GM12878 (cell line): ENCODE data around the gene CHL1. TPM values are rescaled to one million over a fixed set of nuclear protein-coding genes. Genes with fewer than 3 reads are reported as not detected.

Experiments used
- ATAC-seq: fragments of 200-7000 bp; cut with Tn5 transposase; 3 replicates; pipeline ENCODE4 v1.9.1; 2020; ENCODE audit warnings: mild to moderate bottlenecking, moderate library complexity
- BruUV-seq: library from RNA; stranded (reverse); fragments of 400-500 nt; replicated peaks from 2 replicates; lab custom pipeline; 2021; lab: Mats Ljungman, UMichigan
- CTCF ChIA-PET: fragments of 300-600 bp; sonication (Branson Sonifier 250); formaldehyde crosslinking; extraction: SDS; loops from one replicate; lab custom pipeline; 2021; ENCODE audit warnings: inconsistent platforms; lab: Yijun Ruan, JAX
- POLR2A ChIA-PET: fragments of 350-600 bp; formaldehyde crosslinking; extraction: SDS; loops from one replicate; lab custom pipeline; 2021; ENCODE audit warnings: inconsistent platforms; lab: Charles Lee
- RAD21 ChIA-PET: fragments of 300-600 bp; sonication (Branson Sonifier 250); formaldehyde crosslinking; loops from one replicate; lab custom pipeline; 2023; ENCODE audit warnings: antibody characterized with exemption; ENCODE audit not compliant: unreplicated experiment; lab: Charles Lee
- SMC1A ChIA-PET: fragments of 300-600 bp; sonication (Branson Sonifier 250); formaldehyde crosslinking; loops from one replicate; lab custom pipeline; 2023; ENCODE audit not compliant: unreplicated experiment, uncharacterized antibody; lab: Charles Lee
- DNase-seq: peaks from one replicate; pipeline ENCODE4 v3.0.0-alpha.2; 2011; ENCODE audit warnings: low read depth, low spot score
- FAIRE-seq: peaks from 3 replicates; lab custom pipeline; 2011; peaks lifted over from hg19 to GRCh38; lab: Jason Lieb, UNC
- H2AFZ ChIP-seq: 2 replicates; pipeline ENCODE4 v1.6.0; 2011; ENCODE audit warnings: low read depth, low read length, control low read depth; ENCODE audit not compliant: control insufficient read depth
- H3K27ac ChIP-seq: 2 replicates; pipeline ENCODE4 v1.5.1; 2011; ENCODE audit warnings: control low read depth; ENCODE audit not compliant: control insufficient read depth, insufficient read depth
- H3K27me3 ChIP-seq, 2 experiments: replicated peaks in 1 of 2; 2 replicates each; pipeline versions ENCODE4 v1.6.0 to v1.6.1; 2011; ENCODE audit warnings: low read length in 1 of 2; ENCODE audit not compliant: control insufficient read depth in 2 of 2, insufficient read depth in 2 of 2
- H3K36me3 ChIP-seq, 2 experiments: 2 replicates each; pipeline ENCODE4 v1.5.1; 2011; ENCODE audit warnings: low read length in 1 of 2; ENCODE audit not compliant: control insufficient read depth in 2 of 2, insufficient read depth in 2 of 2
- H3K4me1 ChIP-seq: 2 replicates; pipeline ENCODE4 v1.6.1; 2011; ENCODE audit warnings: mild to moderate bottlenecking, low read length, moderate library complexity, mixed read lengths; ENCODE audit not compliant: control insufficient read depth, insufficient read depth
- H3K4me2 ChIP-seq: 2 replicates; pipeline ENCODE4 v1.6.0; 2011; ENCODE audit warnings: control low read depth; ENCODE audit not compliant: control insufficient read depth, insufficient read depth
- H3K4me3 ChIP-seq: fragments of 200-600 bp; sonication (generic); 2 replicates; pipeline ENCODE4 v1.5.1; 2016
- H3K79me2 ChIP-seq: 2 replicates; pipeline ENCODE4 v1.6.0; 2011; ENCODE audit warnings: low read length; ENCODE audit not compliant: control insufficient read depth, insufficient read depth
- H3K9ac ChIP-seq: 2 replicates; pipeline ENCODE4 v1.8.0; 2011; ENCODE audit warnings: low read length, control low read depth, mixed read lengths; ENCODE audit not compliant: control insufficient read depth, insufficient read depth
- H3K9me3 ChIP-seq: replicated peaks from 3 replicates; pipeline ENCODE4 v1.5.1; 2011; ENCODE audit warnings: mild to moderate bottlenecking, low read length; ENCODE audit not compliant: control insufficient read depth, insufficient read depth
- H4K20me1 ChIP-seq: 2 replicates; pipeline ENCODE4 v1.6.0; 2011; ENCODE audit not compliant: control insufficient read depth, insufficient read depth
- CUX1 ChIP-seq: IDR thresholded peaks from 2 replicates; pipeline ENCODE4 v1.6.1; 2012; ENCODE audit warnings: improper control_type of control experiment, low read depth, low read length; ENCODE audit not compliant: insufficient replicate concordance
- EED ChIP-seq: sonication (generic); IDR thresholded peaks from 2 replicates; pipeline ENCODE4 v1.6.1; 2016; ENCODE audit warnings: antibody characterized with exemption, low read depth
- ETV6 ChIP-seq, 2 experiments: fragments of 450-650 bp in 1 of 2; IDR thresholded peaks in 1 of 2; conservative IDR thresholded peaks in 1 of 2; 2 replicates each; pipeline ENCODE4 v1.6.1; 2014; ENCODE audit warnings: antibody characterized with exemption in 1 of 2, borderline replicate concordance in 1 of 2, low read depth in 1 of 2, mild to moderate bottlenecking in 1 of 2, moderate library complexity in 1 of 2
- EZH2 ChIP-seq: IDR thresholded peaks from 2 replicates; pipeline ENCODE4 v1.6.1; 2012; ENCODE audit warnings: low read depth, mild to moderate bottlenecking, control low read depth, inconsistent platforms, low read length, borderline replicate concordance; ENCODE audit not compliant: control insufficient read depth
- HCFC1 ChIP-seq: fragments of 150-350 bp; IDR thresholded peaks from 2 replicates; pipeline ENCODE4 v1.6.1; 2014; ENCODE audit warnings: low read length
- MTA2 ChIP-seq: fragments of 450-650 bp; IDR thresholded peaks from 2 replicates; pipeline ENCODE4 v1.6.1; 2016; ENCODE audit warnings: low read depth, mild to moderate bottlenecking, moderate library complexity
- MTA3 ChIP-seq: IDR thresholded peaks from 2 replicates; pipeline ENCODE4 v1.6.1; 2012; ENCODE audit warnings: low read length, inconsistent platforms, borderline replicate concordance
- MYB ChIP-seq: fragments of 150-350 bp; IDR thresholded peaks from 2 replicates; pipeline ENCODE4 v1.6.1; 2014; ENCODE audit warnings: mild to moderate bottlenecking, low read depth, low read length, borderline replicate concordance
- NFIC ChIP-seq: IDR thresholded peaks from 2 replicates; pipeline ENCODE4 v1.6.1; 2012; ENCODE audit warnings: low read depth, mild to moderate bottlenecking, inconsistent platforms, low read length, moderate library complexity
- SIX5 ChIP-seq: IDR thresholded peaks from 2 replicates; pipeline ENCODE4 v1.6.1; 2011; ENCODE audit warnings: mild to moderate bottlenecking, low read depth, low read length, moderate library complexity; ENCODE audit not compliant: severe bottlenecking
- STAT1 ChIP-seq: fragments of 450-650 bp; conservative IDR thresholded peaks from 2 replicates; pipeline ENCODE4 v1.6.1; 2014; ENCODE audit warnings: antibody characterized with exemption, mild to moderate bottlenecking
- WGBS: methylation state at CpG from one replicate; pipeline ENCODE4 v1.1.6; 2016; ENCODE audit warnings: low lambda C conversion rate; ENCODE audit not compliant: insufficient replicate concordance, insufficient coverage; ENCODE audit errors: missing lambda C conversion rate; 5-methylcytosine and 5-hydroxymethylcytosine counted together
- in situ Hi-C: fragments of 300-500 bp; cut with MboI; formaldehyde crosslinking; loops from 9 replicates; pipeline ENCODE4 v1.14.3; 2018; ENCODE audit warnings: mixed read lengths
- intact Hi-C: fragments of 100-400 bp; cut with micrococcal nuclease; formaldehyde crosslinking; loops from one replicate; pipeline ENCODE4 v1.14.2; 2022; ENCODE audit not compliant: unreplicated experiment
- polyA plus RNA-seq, 11 experiments: library from polyadenylated mRNA; depleted of rRNA in 4 of 11; unstranded in 6 of 11; stranded (reverse) in 5 of 11; fragments of >200 nt; fragmentation: Nextera tagmentation in 4 of 11; fragmentation: Illumina TruSeq in 1 of 11; extraction: Ambion mirVana in 4 of 11; extraction: Trizol in 1 of 11; gene quantifications; 1 replicate in 1 of 11; 2 replicates in 10 of 11; pipeline versions ENCODE4 v1.2.1 to v1.2.3, GENCODE V29; 2011 to 2016; ENCODE audit warnings: inconsistent platforms in 2 of 11, missing spikeins in 2 of 11, low read depth in 1 of 11
- total RNA-seq, 4 experiments: library from RNA; depleted of rRNA in 3 of 4; stranded (reverse); fragments of >200 nt in 3 of 4; fragmentation: Illumina TruSeq in 1 of 4; extraction: Trizol in 1 of 4; gene quantifications; 2 replicates each; pipeline versions ENCODE4 v1.2.1 to v1.2.3, GENCODE V29; 2013 to 2021

The CHL1 gene
- total and polyA plus RNA-seq, 10 of the 15 experiments (the other 5 are each of a cell fraction or from before 2014, with no cell fraction given) = 0.71 to 30.4 (median 1.8) TPM

GRCh38 chr3:447671-448070, 251.1 kb downstream of the CHL1 start:
- FAIRE-seq (no peak), DNase-seq (no peak), ATAC-seq (no peak)
- H3K9me3 ChIP-seq = no peaks in the 10 kb centered on the region
- no peak overlapping the region for H3K9ac ChIP-seq
- ChIA-PET RAD21 (interaction anchor here (0.6 kb wide), 1 partner anchor 10 kb away, joined by 3 read pairs; no protein-coding TSS in a partner anchor), CTCF (no interaction called here), POLR2A (no interaction called here), SMC1A (no interaction called here)
- H2AFZ ChIP-seq = no peak overlapping the region
- H3K4me1 ChIP-seq = no peaks in the 10 kb centered on the region
- H4K20me1 ChIP-seq = no peaks in the 10 kb centered on the region
- no peak for TF ChIP-seq EED
- no peak for TF ChIP-seq SIX5
- TF ChIP-seq HCFC1 = no peak
- TF ChIP-seq CUX1 = no peak
- TF ChIP-seq MTA3 = no peak
- TF ChIP-seq MTA2 = no peak
- no peak for TF ChIP-seq STAT1
- no peak for TF ChIP-seq NFIC
- no peak for TF ChIP-seq EZH2
- TF ChIP-seq ETV6 (conservative IDR thresholded peaks at IDR 0.05 in 1 of 2, IDR thresholded peaks at IDR 0.05 in 1 of 2; ENCODE audit: borderline replicate concordance in 1 of 2, low read depth in 1 of 2) = no peak
- TF ChIP-seq MYB = no peak
- 39% methylated on average over 5 of the region's 5 CpGs for WGBS
- no peak overlapping the region for H3K4me3 ChIP-seq
- H3K4me2 ChIP-seq = no peak overlapping the region
- no peaks in the 10 kb centered on the region for H3K79me2 ChIP-seq
- no peak overlapping the region for H3K27ac ChIP-seq
- no peaks in the 10 kb centered on the region for H3K27me3 ChIP-seq
- H3K36me3 ChIP-seq = no peaks in the 10 kb centered on the region
- intact Hi-C loops (no loop called here), in situ Hi-C loops (no loop called here)
- BruUV-seq = no TSS peak
